ENCODE data around the gene MMP17. TPM values are rescaled to one million over a fixed set of nuclear protein-coding genes. Genes with fewer than 3 reads are reported as not detected.

Gene MMP17
- polyA plus RNA-seq, 6 donors from 2014 or later: 6.4 to 42.8 (median 10.4) TPM

GRCh38 chr12:131862600-131862993 lies 34.4 kb downstream of the MMP17 start:
- Mint-ChIP-seq H3K27ac (no peak overlapping the region), H3K9me3 (no peaks in the 10 kb centered on the region), H3K36me3 (no peaks in the 10 kb centered on the region), H3K4me1 (peaks cover 4 to 10% (median 5%) of the 10 kb centered on the region in 3 donors), H3K27me3 (peaks cover 0 to 39% (median 30%) of the 10 kb centered on the region in 3 donors), H3K4me3 (no peak overlapping the region)
- ATAC-seq (ENCODE audit: low read depth in 2 of 2) (no peak), DNase-seq (no peak)

GRCh38 chr12:131862994-131863710 lies 35.0 kb downstream of the MMP17 start:
- no peak for DNase-seq
- ATAC-seq (ENCODE audit: low read depth in 2 of 2): no peak
- Mint-ChIP-seq H3K9me3 (no peaks in the 10 kb centered on the region), H3K27ac (no peak overlapping the region), H3K4me3 (no peak overlapping the region), H3K4me1 (peaks cover 0 to 8% (median under 1%) of the 10 kb centered on the region in 3 donors), H3K36me3 (no peaks in the 10 kb centered on the region), H3K27me3 (peaks cover 0 to 35% (median 25%) of the 10 kb centered on the region in 3 donors)

GRCh38 chr12:131863711-131864396 lies 35.7 kb downstream of the MMP17 start:
- Mint-ChIP-seq H3K27me3 (peaks cover 0 to 28% (median 20%) of the 10 kb centered on the region in 3 donors), H3K36me3 (no peaks in the 10 kb centered on the region), H3K4me3 (no peak overlapping the region), H3K4me1 (peaks cover 0 to 8% (median 0%) of the 10 kb centered on the region in 3 donors), H3K27ac (no peak overlapping the region), H3K9me3 (no peaks in the 10 kb centered on the region)
- DNase-seq (no peak), ATAC-seq (ENCODE audit: low read depth in 2 of 2) (no peak)

- ATAC-seq (ENCODE audit: low read depth in 2 of 2): no peak
- no peak for DNase-seq
- Mint-ChIP-seq H3K4me1 (peaks cover 0 to 8% (median 0%) of the 10 kb centered on the region in 3 donors), H3K36me3 (no peaks in the 10 kb centered on the region), H3K27me3 (peaks cover 0 to 28% (median 20%) of the 10 kb centered on the region in 3 donors), H3K9me3 (no peaks in the 10 kb centered on the region), H3K27ac (no peak overlapping the region), H3K4me3 (no peak overlapping the region)
These were observed 36.3 kb downstream of the MMP17 start for GRCh38 chr12:131864469-131864868.

- H3K36me3 Mint-ChIP-seq: no peaks in the 10 kb centered on the region
- ATAC-seq (ENCODE audit: low read depth in 2 of 2) (no peak), DNase-seq (no peak)
- H3K4me1 Mint-ChIP-seq: peaks cover 0 to 8% (median 0%) of the 10 kb centered on the region in 3 donors
- peaks cover 0 to 25% (median 15%) of the 10 kb centered on the region in 3 donors for H3K27me3 Mint-ChIP-seq
- no peaks in the 10 kb centered on the region for H3K9me3 Mint-ChIP-seq
- no peak overlapping the region for H3K27ac Mint-ChIP-seq
- no peak overlapping the region for H3K4me3 Mint-ChIP-seq
These were observed 37.1 kb downstream of the MMP17 start for GRCh38 chr12:131865180-131865875.

- DNase-seq: no peak
- peaks cover 0 to 9% (median 6%) of the 10 kb centered on the region in 3 donors for H3K27me3 Mint-ChIP-seq
These were observed 39.3 kb downstream of the MMP17 start for GRCh38 chr12:131867471-131867870.

GRCh38 chr12:131867891-131868675 lies 39.9 kb downstream of the MMP17 start:
- H3K4me1 Mint-ChIP-seq: peaks cover 0 to 4% (median 0%) of the 10 kb centered on the region in 3 donors
- H3K27me3 Mint-ChIP-seq: peaks cover 0 to 6% (median 5%) of the 10 kb centered on the region in 3 donors
- no peak for DNase-seq
- peak overlapping the region in 1 of 6 donors; percentile 70 for H3K27ac Mint-ChIP-seq
- H3K4me3 Mint-ChIP-seq: no peak overlapping the region
- H3K36me3 Mint-ChIP-seq: no peaks in the 10 kb centered on the region
- H3K9me3 Mint-ChIP-seq: peaks cover 0 to under 1% (median 0%) of the 10 kb centered on the region in 7 donors
- no peak for ATAC-seq (ENCODE audit: low read depth in 2 of 2)

More at GRCh38 chr12:131867471-131867870, 39.3 kb downstream of the MMP17 start:
- Mint-ChIP-seq H3K4me3 (no peak overlapping the region), H3K27ac (peak overlapping the region in 2 of 6 donors; percentile 55 to 70), H3K4me1 (peaks cover 0 to 4% (median 0%) of the 10 kb centered on the region in 3 donors), H3K9me3 (no peaks in the 10 kb centered on the region), H3K36me3 (no peaks in the 10 kb centered on the region)
- ATAC-seq (ENCODE audit: low read depth in 2 of 2): no peak

GRCh38 chr12:131869871-131870418 lies 41.8 kb downstream of the MMP17 start:
- no peak overlapping the region for H3K4me3 Mint-ChIP-seq
- peaks cover 0 to 5% of the 10 kb centered on the region in 2 donors for H3K36me3 Mint-ChIP-seq
- DNase-seq: no peak
- peaks cover 0 to 6% (median 4%) of the 10 kb centered on the region in 3 donors for H3K27me3 Mint-ChIP-seq
- no peak for ATAC-seq (ENCODE audit: low read depth in 2 of 2)
- H3K4me1 Mint-ChIP-seq: peaks cover 0 to 4% (median 0%) of the 10 kb centered on the region in 3 donors
- peak overlapping the region in 1 of 6 donors; percentile 66 for H3K27ac Mint-ChIP-seq
- peaks cover 0 to 13% (median 6%) of the 10 kb centered on the region in 7 donors for H3K9me3 Mint-ChIP-seq

- Mint-ChIP-seq H3K36me3 (peaks cover 0 to 5% of the 10 kb centered on the region in 2 donors), H3K9me3 (peaks cover 0 to 13% (median 6%) of the 10 kb centered on the region in 7 donors), H3K4me3 (no peak overlapping the region), H3K27ac (no peak overlapping the region), H3K27me3 (peaks cover 0 to 6% (median 4%) of the 10 kb centered on the region in 3 donors), H3K4me1 (peaks cover 0 to 4% (median 0%) of the 10 kb centered on the region in 3 donors)
- no peak for ATAC-seq (ENCODE audit: low read depth in 2 of 2)
- DNase-seq: no peak
These were observed 43.5 kb downstream of the MMP17 start for GRCh38 chr12:131871677-131872076.

GRCh38 chr12:131872154-131873051 lies 44.2 kb downstream of the MMP17 start:
- Mint-ChIP-seq H3K36me3 (peaks cover 0 to 5% of the 10 kb centered on the region in 2 donors), H3K27me3 (peaks cover 0 to 4% (median 4%) of the 10 kb centered on the region in 3 donors), H3K27ac (no peak overlapping the region)

GRCh38 chr12:131873293-131873692 lies 45.1 kb downstream of the MMP17 start:
- H3K4me3 Mint-ChIP-seq: peak overlapping the region in 1 of 8 donors; percentile 6
- H3K9me3 Mint-ChIP-seq: peaks cover 0 to 13% (median 6%) of the 10 kb centered on the region in 7 donors
- H3K27ac Mint-ChIP-seq: no peak overlapping the region
- no peak for DNase-seq
- ATAC-seq (ENCODE audit: low read depth in 2 of 2): no peak
- peaks cover 0 to 5% of the 10 kb centered on the region in 2 donors for H3K36me3 Mint-ChIP-seq
- H3K4me1 Mint-ChIP-seq: no peaks in the 10 kb centered on the region
- H3K27me3 Mint-ChIP-seq: peaks cover 0 to 4% (median 0%) of the 10 kb centered on the region in 3 donors

More at GRCh38 chr12:131872154-131873051, 44.2 kb downstream of the MMP17 start:
- DNase-seq (no peak), ATAC-seq (ENCODE audit: low read depth in 2 of 2) (no peak)
- no peak overlapping the region for H3K4me3 Mint-ChIP-seq
- H3K9me3 Mint-ChIP-seq: peaks cover 0 to 13% (median 6%) of the 10 kb centered on the region in 7 donors
- peaks cover 0 to 4% (median 0%) of the 10 kb centered on the region in 3 donors for H3K4me1 Mint-ChIP-seq

All from naive B cell (primary cell).